HepG2 (cell line): ENCODE measurements around the gene NFAT5. TPM values are rescaled to one million over a fixed set of nuclear protein-coding genes. Genes with fewer than 3 reads are reported as not detected.

Source experiments
- ESRRA ChIP-seq: sonication (generic); formaldehyde crosslinking; IDR thresholded peaks from 2 replicates; pipeline ENCODE4 v1.5.1; 2020; ENCODE audit warnings: mild to moderate bottlenecking, low read depth, missing genetic modification reagents
- HMGXB3 ChIP-seq: sonication (generic); formaldehyde crosslinking; IDR thresholded peaks from 2 replicates; pipeline ENCODE4 v1.4.0; 2020; ENCODE audit warnings: missing genetic modification reagents, borderline replicate concordance
- HNRNPH1 ChIP-seq: fragments of 200-400 bp; formaldehyde crosslinking; optimal IDR thresholded peaks from 2 replicates; pipeline ENCODE3; 2017; ENCODE audit warnings: mild to moderate bottlenecking, low read depth, low read length
- KDM1A ChIP-seq: IDR thresholded peaks from 2 replicates; pipeline ENCODE4 v1.6.1; 2016; ENCODE audit warnings: missing compliant biosample characterization
- MAFG ChIP-seq: sonication (generic); formaldehyde crosslinking; IDR thresholded peaks from 2 replicates; pipeline ENCODE4 v1.5.1; 2020; ENCODE audit warnings: mild to moderate bottlenecking, missing genetic modification reagents
- NFE2 ChIP-seq: sonication (generic); formaldehyde crosslinking; IDR thresholded peaks from 2 replicates; pipeline ENCODE4 v1.4.0; 2020; ENCODE audit warnings: missing genetic modification reagents
- NFKB2 ChIP-seq: sonication (generic); formaldehyde crosslinking; IDR thresholded peaks from 2 replicates; pipeline ENCODE4 v1.4.0; 2020; ENCODE audit warnings: missing genetic modification reagents, borderline replicate concordance
- NPAS2 ChIP-seq: sonication (generic); formaldehyde crosslinking; IDR thresholded peaks from 2 replicates; pipeline ENCODE4 v1.8.0; 2022; ENCODE audit warnings: mild to moderate bottlenecking, missing genetic modification reagents, borderline replicate concordance
- SIN3A ChIP-seq: IDR thresholded peaks from 2 replicates; pipeline ENCODE4 v1.6.1; 2011; ENCODE audit warnings: low read depth, mild to moderate bottlenecking, control low read depth, low read length, borderline replicate concordance
- SOX5 ChIP-seq: IDR thresholded peaks from 2 replicates; pipeline ENCODE4 v1.6.1; 2016; ENCODE audit warnings: borderline replicate concordance
- TGIF2 ChIP-seq: IDR thresholded peaks from 2 replicates; pipeline ENCODE4 v1.6.1; 2016; ENCODE audit warnings: control low read depth, missing compliant biosample characterization
- XBP1 ChIP-seq: sonication (generic); formaldehyde crosslinking; IDR thresholded peaks from 2 replicates; pipeline ENCODE4 v1.5.0; 2020; ENCODE audit warnings: missing genetic modification reagents
- ZFP36L2 ChIP-seq: sonication (generic); formaldehyde crosslinking; IDR thresholded peaks from 2 replicates; pipeline ENCODE4 v1.4.0; 2020; ENCODE audit warnings: missing genetic modification reagents
- ZNF556 ChIP-seq: sonication (generic); formaldehyde crosslinking; IDR thresholded peaks from 2 replicates; pipeline ENCODE4 v1.4.0; 2020; ENCODE audit warnings: mild to moderate bottlenecking, missing genetic modification reagents, borderline replicate concordance
- ZNF564 ChIP-seq: sonication (generic); formaldehyde crosslinking; IDR thresholded peaks from 2 replicates; pipeline ENCODE4 v1.8.1; 2023; ENCODE audit warnings: mild to moderate bottlenecking, missing genetic modification reagents
- ZNF607 ChIP-seq: sonication (generic); formaldehyde crosslinking; IDR thresholded peaks from 2 replicates; pipeline ENCODE4 v1.5.1; 2020; ENCODE audit warnings: missing genetic modification reagents, mild to moderate bottlenecking, borderline replicate concordance
- ZNF747 ChIP-seq: sonication (generic); formaldehyde crosslinking; IDR thresholded peaks from 2 replicates; pipeline ENCODE4 v1.8.1; 2023; ENCODE audit warnings: missing genetic modification reagents, mild to moderate bottlenecking, borderline replicate concordance
- polyA plus RNA-seq, 8 experiments: library from polyadenylated mRNA; depleted of rRNA in 3 of 8; stranded (reverse) in 7 of 8; unstranded in 1 of 8; fragments of >200 nt; fragmentation: Illumina TruSeq in 4 of 8; extraction: Trizol in 4 of 8; gene quantifications; 2 replicates each; pipeline versions ENCODE4 v1.2.1 to v1.2.3, GENCODE V29; 2011 to 2016; ENCODE audit warnings: low read depth in 4 of 8, missing spikeins in 1 of 8, mixed read lengths in 1 of 8; ENCODE audit not compliant: insufficient read depth in 1 of 8
- total RNA-seq, 5 experiments: library from RNA; depleted of rRNA; stranded (reverse); fragments of >200 nt; fragmentation: Illumina TruSeq; extraction: Trizol; gene quantifications; 2 replicates each; pipeline ENCODE4 v1.2.3, GENCODE V29; 2016; ENCODE audit warnings: low read depth in 1 of 5
- TF ChIP-seq, protein P1 (sequence below): sonication (generic); formaldehyde crosslinking; IDR thresholded peaks from 2 replicates; pipeline ENCODE4 v1.4.0; 2020; ENCODE audit warnings: missing genetic modification reagents
- TF ChIP-seq, protein P2 (sequence below): sonication (generic); formaldehyde crosslinking; IDR thresholded peaks from 2 replicates; pipeline ENCODE4 v1.8.1; 2023; ENCODE audit warnings: mild to moderate bottlenecking, missing genetic modification reagents

Gene NFAT5
- total and polyA plus RNA-seq, 2 of the 13 experiments (the other 11 are each of a cell fraction or from before 2014, with no cell fraction given): 20.5 to 54.3 TPM

DNA sequence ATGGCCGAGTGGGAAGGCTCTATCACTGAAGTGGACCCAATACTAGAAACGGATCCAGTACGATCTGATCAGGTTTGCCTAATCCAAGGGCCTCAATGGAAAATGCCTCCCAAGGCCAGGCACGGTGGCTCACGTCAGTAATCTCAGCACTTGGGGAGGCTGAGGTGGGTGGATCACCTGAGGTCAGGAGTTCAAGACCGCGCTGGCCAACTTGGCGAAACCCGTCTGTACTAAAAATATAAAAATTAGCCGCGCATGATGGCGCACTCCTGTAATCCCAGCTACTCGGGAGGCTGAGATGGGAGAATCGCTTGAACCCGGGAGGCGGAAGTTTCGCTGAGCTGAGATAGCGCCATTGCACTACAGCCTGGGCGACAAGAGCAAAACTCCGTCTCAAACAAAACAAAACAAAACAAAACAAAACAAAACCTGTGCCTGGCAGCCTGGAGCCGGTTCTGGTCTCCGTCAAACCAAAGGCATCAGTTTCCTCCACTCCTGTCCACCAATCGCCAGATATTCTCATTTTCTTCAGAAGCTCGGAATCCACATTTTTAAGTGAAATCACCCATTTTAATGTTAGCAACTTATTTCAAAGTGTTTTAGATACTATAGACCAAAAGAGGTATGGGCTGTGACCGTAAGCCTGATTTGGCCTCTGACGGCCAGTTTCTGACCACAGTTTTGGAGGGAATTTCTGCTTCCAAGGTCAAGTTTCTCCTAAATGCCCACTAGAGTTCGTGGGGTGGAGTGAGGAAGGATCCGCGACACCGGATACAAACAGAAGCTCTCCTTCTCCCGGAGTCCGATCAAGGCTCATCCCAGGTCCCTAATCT is 159.9 kb downstream of the NFAT5 start (continued):
- TF ChIP-seq HMGXB3 (CRISPR knock-in tag) (0 out of 2 replicates have a peak, but pooled peaks have one; percentile 5), MAFG (CRISPR knock-in tag) (no peak), XBP1 (no peak), NFE2 (CRISPR knock-in tag) (no peak), NFKB2 (CRISPR knock-in tag) (0 out of 2 replicates have a peak, but pooled peaks have one; percentile 43), SIN3A (peak; percentile 36; the same call in 1 of the 2 replicates), SOX5 (CRISPR knock-in tag) (no peak), ZNF747 (CRISPR knock-in tag) (no peak), ZNF607 (CRISPR knock-in tag) (peak; percentile 85; the same call in 1 of the 2 replicates), ZNF556 (CRISPR knock-in tag) (no peak; the same call in 1 of the 2 replicates), ZNF564 (CRISPR knock-in tag) (no peak), ZFP36L2 (CRISPR knock-in tag) (no peak), TGIF2 (CRISPR knock-in tag) (0 out of 2 replicates have a peak, but pooled peaks have one; percentile 7), ESRRA (no peak), NPAS2 (no peak), HNRNPH1 (no peak), KDM1A (CRISPR knock-in tag) (no peak; the same call in 1 of the 2 replicates)
- TF ChIP-seq, protein P1, sequence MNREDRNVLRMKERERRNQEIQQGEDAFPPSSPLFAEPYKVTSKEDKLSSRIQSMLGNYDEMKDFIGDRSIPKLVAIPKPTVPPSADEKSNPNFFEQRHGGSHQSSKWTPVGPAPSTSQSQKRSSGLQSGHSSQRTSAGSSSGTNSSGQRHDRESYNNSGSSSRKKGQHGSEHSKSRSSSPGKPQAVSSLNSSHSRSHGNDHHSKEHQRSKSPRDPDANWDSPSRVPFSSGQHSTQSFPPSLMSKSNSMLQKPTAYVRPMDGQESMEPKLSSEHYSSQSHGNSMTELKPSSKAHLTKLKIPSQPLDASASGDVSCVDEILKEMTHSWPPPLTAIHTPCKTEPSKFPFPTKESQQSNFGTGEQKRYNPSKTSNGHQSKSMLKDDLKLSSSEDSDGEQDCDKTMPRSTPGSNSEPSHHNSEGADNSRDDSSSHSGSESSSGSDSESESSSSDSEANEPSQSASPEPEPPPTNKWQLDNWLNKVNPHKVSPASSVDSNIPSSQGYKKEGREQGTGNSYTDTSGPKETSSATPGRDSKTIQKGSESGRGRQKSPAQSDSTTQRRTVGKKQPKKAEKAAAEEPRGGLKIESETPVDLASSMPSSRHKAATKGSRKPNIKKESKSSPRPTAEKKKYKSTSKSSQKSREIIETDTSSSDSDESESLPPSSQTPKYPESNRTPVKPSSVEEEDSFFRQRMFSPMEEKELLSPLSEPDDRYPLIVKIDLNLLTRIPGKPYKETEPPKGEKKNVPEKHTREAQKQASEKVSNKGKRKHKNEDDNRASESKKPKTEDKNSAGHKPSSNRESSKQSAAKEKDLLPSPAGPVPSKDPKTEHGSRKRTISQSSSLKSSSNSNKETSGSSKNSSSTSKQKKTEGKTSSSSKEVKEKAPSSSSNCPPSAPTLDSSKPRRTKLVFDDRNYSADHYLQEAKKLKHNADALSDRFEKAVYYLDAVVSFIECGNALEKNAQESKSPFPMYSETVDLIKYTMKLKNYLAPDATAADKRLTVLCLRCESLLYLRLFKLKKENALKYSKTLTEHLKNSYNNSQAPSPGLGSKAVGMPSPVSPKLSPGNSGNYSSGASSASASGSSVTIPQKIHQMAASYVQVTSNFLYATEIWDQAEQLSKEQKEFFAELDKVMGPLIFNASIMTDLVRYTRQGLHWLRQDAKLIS (CRISPR knock-in tag): peak; percentile 85; the same call in 1 of the 2 replicates
- TF ChIP-seq, protein P2, sequence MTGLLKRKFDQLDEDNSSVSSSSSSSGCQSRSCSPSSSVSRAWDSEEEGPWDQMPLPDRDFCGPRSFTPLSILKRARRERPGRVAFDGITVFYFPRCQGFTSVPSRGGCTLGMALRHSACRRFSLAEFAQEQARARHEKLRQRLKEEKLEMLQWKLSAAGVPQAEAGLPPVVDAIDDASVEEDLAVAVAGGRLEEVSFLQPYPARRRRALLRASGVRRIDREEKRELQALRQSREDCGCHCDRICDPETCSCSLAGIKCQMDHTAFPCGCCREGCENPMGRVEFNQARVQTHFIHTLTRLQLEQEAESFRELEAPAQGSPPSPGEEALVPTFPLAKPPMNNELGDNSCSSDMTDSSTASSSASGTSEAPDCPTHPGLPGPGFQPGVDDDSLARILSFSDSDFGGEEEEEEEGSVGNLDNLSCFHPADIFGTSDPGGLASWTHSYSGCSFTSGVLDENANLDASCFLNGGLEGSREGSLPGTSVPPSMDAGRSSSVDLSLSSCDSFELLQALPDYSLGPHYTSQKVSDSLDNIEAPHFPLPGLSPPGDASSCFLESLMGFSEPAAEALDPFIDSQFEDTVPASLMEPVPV (CRISPR knock-in tag): no peak
